SIG-M5 (cell line): ENCODE results near the gene FAM107B.
"Not testable (repeated sequence)": the region's sequence is repeated elsewhere in the genome, so short reads cannot be mapped to it uniquely, and the experiment has no call there.

Experiments
- DNase-seq: peaks from one replicate; lab custom pipeline; 2025; lab: John Stamatoyannopoulos, UW

Gene FAM107B

GRCh38 chr10:14600065-14600464, 174.6 kb downstream of the FAM107B start:
- no peak for DNase-seq

GRCh38 chr10:14598809-14599764, 175.6 kb downstream of the FAM107B start:
- DNase-seq, result no peak

GRCh38 chr10:14595526-14596182, 179.0 kb downstream of the FAM107B start:
- no peak for DNase-seq

GRCh38 chr10:14594878-14595525, 179.7 kb downstream of the FAM107B start:
- DNase-seq, result no peak

DNA sequence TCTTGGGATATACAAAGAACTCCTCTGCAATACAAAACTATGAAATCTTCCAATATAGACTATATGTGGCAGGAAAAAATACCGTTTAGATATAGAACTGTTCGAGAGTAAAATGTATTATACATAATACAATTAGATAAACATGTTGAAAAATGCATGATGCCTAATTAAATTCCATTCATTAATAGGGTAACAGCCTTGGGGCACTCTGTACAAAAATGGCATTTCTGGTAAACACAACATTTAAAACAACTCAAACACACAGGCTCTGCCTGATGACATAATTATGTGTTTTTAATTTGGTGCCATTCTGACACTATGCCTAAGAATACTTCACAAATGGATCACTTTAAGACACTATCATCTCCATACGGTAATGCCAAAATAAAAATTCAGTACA, 180.9 kb downstream of the FAM107B start:
- DNase-seq, result no peak

GRCh38 chr10:14592566-14592965, 182.1 kb downstream of the FAM107B start:
- DNase-seq, result no peak

DNA sequence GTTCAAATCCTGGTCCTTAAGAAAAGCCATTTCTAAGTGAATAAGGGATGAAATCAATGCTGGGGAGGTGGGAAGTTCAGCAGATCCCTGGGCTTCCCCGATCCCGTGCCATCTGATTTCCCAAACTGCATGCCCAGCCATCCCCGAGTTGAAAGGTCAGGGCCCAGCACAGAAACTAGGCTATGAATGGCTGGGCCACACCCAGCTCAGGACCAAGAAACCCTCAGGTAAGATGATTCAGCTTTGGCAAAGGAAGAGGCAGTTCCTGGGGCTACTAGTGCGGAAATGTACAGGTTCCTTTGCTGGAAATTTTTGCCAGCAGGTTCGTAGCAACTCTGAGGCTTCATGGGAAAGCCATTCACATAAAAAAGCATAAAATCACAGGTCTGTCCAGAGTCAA, 182.7 kb downstream of the FAM107B start:
- DNase-seq, result no peak

DNA sequence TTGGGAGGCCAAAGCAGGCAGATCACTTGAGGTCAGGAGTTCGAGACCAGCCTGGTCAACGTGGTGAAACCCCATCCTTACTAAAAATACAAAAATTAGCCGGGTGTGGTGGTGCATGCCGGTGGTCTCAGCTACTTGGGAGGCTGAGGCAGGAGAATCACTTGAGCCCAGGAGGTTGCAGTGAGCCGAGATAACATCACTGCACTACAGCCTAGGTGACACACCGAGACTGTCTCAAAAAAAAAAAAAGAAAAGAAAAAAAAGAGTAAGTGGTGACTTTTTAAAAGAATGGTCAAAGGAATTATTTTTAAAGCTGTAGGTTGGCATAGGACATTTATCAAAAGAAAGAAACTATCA, 185.8 kb downstream of the FAM107B start:
- not testable (repeated sequence) for DNase-seq

- no peak for DNase-seq
These were observed 186.4 kb downstream of the FAM107B start for GRCh38 chr10:14588084-14588937.

- no peak for DNase-seq
These were observed 187.1 kb downstream of the FAM107B start for GRCh38 chr10:14587540-14588083.

DNA sequence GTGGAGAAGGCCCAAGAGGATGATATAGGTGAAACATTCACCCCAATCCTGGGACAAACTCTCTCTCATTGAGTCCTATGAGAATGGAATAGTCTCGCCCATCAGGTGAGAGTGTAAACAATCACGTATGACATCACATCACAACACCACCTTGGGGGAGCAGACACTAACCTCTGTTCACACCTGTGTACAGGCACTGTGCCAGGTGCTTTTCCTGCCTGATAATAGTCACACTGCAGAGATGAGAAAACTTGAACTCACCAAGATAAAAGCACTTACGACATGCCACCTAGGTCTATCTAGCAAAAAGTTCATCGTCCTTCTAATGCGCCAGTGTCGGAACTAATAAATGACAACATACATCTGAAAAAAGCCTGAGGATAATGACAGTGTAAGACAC, 187.8 kb downstream of the FAM107B start:
- DNase-seq, result no peak

- DNase-seq, result no peak
These were observed 189.2 kb downstream of the FAM107B start for GRCh38 chr10:14585287-14586193.

GRCh38 chr10:14584661-14585060, 190.0 kb downstream of the FAM107B start:
- no peak for DNase-seq

- DNase-seq, result no peak
These were observed 190.7 kb downstream of the FAM107B start for GRCh38 chr10:14583967-14584366.

- no peak for DNase-seq
These were observed 191.4 kb downstream of the FAM107B start for GRCh38 chr10:14583252-14583651.

DNA sequence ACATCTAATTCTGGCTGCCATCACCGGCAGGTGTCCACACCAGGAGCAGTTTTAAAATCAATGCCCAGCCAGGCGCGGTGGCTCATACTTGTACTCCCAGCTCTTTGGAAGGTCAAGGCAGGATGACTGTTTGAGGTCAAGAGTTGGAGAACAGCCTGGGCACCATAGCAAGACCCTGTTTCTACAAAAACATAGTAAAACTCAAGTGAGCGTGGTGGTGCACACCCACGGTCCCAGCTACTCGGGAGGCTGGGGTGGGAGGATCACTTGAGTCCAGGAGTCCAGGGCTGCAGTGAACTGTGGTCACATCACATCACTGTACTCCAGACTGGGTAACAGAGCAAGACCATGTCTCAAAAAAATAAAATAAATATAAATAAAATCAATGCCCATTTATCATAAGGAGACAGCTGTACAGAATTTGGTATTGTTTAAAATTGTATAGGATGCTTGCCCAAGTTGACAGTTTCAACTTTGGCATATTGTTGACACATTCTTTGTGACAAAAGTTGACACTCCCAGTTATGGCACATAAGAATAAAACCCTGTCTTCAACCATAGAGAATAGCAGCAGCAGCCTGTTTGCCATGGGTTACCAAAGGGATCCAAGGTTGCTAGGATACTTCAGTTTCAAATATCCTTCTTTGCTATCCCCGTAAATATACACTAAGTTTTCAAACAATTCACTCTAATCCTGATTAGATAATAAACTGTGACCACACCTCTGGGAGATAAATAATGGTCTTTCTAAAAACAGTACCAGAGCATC, 193.0 kb downstream of the FAM107B start:
- no peak for DNase-seq

DNA sequence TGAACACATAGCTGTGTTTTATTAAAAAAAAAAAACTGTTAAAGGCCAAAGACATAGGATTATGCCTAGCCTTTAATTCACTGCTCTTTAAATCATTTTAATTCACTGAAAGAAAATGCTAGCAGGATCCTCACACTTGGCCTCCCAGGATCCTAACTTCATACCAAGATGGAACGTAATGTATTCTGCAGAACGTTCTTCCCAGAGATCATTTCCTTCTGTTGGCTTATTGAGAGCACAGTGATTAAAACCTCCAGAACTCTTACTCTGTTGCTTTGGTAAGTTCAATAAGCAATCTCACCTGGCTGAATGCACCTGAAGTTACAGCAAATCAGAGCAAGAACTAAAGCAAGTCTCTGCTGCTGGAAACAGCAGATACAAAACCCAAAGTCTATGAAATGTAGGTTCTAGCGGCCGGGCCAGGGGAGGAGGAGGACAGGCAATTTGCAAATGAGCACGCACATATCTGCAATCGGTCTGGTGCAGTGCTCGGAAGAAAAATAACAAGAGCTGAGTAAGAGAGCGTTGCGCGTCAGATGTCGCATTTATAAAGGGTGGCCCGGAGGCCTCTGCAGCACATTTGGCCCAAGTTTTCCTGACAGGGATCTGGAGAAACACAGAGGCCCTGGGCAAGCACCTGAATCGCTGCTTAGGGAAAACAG, 193.9 kb downstream of the FAM107B start:
- no peak for DNase-seq

GRCh38 chr10:14579405-14579804, 195.3 kb downstream of the FAM107B start:
- no peak for DNase-seq
